ENCODE data around the gene SHMT2.
"Not testable (repeated sequence)": the region's sequence is repeated elsewhere in the genome, so short reads cannot be mapped to it uniquely, and the experiment has no call there.

Gene SHMT2

DNA sequence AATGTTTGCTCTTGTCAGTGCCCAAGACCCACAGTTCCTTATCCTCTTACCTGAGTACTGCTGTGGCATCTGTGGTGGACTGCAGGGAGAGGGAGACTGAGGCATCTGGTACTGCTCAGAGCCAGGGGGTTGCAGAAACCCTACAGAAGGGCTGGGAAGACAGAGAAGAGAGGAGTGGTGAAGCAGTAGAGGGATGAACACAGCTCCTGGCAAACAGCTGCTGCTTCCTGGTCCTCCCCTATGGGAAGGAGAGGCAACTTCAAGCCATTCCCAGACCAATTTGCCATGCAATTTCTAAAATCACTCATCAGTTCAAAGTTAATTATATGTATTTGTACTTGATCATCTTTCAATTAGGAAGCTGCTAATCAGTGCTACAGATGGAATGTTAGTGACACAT, 37.2 kb downstream of the SHMT2 start:
- H3K4me3 ChIP-seq (ENCODE audit: low read depth, low read length) = no peak overlapping the region
- TF ChIP-seq, protein P1, sequence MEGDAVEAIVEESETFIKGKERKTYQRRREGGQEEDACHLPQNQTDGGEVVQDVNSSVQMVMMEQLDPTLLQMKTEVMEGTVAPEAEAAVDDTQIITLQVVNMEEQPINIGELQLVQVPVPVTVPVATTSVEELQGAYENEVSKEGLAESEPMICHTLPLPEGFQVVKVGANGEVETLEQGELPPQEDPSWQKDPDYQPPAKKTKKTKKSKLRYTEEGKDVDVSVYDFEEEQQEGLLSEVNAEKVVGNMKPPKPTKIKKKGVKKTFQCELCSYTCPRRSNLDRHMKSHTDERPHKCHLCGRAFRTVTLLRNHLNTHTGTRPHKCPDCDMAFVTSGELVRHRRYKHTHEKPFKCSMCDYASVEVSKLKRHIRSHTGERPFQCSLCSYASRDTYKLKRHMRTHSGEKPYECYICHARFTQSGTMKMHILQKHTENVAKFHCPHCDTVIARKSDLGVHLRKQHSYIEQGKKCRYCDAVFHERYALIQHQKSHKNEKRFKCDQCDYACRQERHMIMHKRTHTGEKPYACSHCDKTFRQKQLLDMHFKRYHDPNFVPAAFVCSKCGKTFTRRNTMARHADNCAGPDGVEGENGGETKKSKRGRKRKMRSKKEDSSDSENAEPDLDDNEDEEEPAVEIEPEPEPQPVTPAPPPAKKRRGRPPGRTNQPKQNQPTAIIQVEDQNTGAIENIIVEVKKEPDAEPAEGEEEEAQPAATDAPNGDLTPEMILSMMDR (IDR thresholded peaks at IDR 0.05; ENCODE audit: insufficient read depth, low read depth, low read length, missing control alignments) = no peak
- no peak for DNase-seq (ENCODE audit: low read depth)

DNA sequence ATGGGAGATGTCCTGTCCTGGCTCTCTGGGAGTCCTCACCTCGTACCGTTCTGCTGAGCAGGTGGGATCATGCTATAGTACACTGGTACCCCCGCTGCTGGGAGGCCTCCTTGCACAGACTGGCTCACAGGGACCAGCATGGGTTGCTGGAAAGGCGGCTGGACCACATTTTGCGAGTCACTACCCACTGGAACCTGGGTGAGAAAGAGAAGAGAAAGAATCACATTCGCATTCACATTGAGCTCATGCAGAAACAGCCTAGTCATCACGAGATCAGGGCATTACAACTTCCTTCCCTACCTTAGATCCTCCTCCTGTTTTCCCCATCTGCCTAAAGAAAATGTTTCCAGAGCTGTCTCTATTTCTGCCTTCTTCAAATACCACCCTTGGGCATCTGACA, 38.8 kb downstream of the SHMT2 start:
- TF ChIP-seq, protein P1 (IDR thresholded peaks at IDR 0.05; ENCODE audit: insufficient read depth, low read depth, low read length, missing control alignments) = no peak

DNA sequence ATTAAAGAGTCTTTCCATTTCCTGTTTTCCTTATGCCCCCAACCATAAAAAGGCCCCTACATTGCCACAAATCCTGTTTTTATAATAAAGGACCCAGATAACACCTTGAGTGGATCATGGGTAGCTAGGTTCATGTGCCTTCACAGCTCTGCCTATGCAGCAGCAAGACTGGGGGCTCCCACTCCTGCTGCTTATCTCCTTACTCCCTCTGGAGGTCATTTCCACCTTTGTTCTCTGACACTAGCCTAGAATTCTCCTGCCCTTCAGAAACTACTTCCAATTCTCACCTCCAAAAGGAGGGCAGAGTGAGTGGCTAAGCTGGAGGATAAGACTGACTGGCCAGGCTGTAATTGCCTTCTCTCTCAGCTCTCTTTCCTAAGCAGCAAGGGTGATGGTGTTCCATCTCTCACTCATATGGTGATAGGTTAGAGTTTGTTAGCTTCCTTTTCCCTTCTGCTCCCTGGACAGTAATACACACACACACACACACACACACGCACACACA, 41.5 kb downstream of the SHMT2 start:
- TF ChIP-seq, protein P1 (IDR thresholded peaks at IDR 0.05; ENCODE audit: insufficient read depth, low read depth, low read length, missing control alignments) = no peak
- DNase-seq (ENCODE audit: low read depth) = no peak
- H3K4me3 ChIP-seq (ENCODE audit: low read depth, low read length) = no peak overlapping the region

More for the DNA sequence above, 38.8 kb downstream of the SHMT2 start:
- no peak for DNase-seq (ENCODE audit: low read depth)
- no peak overlapping the region for H3K4me3 ChIP-seq (ENCODE audit: low read depth, low read length)

DNA sequence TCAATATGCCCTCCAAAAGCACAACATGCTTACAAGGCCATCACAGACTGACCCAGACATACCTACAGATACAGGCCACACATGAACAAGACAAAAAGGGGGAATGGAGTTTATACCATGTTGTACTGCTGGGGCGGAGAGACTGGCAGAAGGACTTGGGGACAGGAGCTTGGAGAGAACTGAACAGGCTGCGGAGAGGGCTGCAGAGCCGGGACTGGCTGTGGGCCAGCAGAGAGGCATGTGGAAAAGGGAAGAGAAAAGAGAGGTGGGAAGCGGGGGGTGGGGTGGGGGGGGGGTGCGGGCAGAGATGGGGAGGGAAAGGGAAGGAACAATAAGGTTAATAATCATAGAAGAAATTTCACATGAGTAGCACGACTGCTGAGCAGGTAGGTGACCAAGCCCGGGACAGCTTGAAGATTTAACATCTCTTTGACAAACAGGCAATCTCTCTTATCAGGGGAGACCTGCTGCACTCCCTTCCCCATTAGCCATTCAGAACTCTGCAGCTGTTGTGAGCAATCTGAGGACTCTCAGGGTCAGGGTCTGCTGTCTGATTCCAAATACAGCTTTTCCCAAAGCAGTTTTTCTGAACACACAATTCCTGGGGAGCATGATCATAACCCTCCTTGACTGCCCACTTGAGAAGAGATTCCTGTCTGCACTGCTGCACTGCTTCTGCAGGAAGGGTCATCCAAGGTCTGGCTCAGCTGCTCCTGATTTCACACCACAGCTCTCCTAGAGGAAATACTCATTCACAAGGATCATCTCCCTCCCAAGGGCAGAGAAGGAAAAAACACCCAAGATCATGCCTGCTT, 43.0 kb downstream of the SHMT2 start:
- H3K4me3 ChIP-seq (ENCODE audit: low read depth, low read length) = no peak overlapping the region
- no peak for DNase-seq (ENCODE audit: low read depth)
- TF ChIP-seq, protein P1 (IDR thresholded peaks at IDR 0.05; ENCODE audit: insufficient read depth, low read depth, low read length, missing control alignments) = no peak

DNA sequence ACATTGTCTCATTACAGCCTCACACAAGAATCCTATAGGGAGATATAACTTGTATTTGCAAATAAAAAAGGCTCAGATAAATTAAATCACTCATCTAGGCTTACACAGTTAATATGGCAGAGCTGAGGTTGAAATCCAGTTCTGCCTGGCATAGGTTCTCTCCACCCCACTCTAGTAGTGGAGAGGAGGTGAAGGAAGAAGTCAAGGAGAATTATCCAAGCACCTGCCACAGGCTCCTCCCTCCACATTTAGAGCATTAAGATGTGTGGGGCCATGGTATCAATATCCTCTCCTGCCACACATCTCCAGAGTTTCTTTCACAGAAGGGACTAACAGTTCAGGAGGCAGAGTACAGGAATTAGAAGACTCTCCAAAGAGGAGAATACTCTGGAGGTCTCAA, 44.0 kb downstream of the SHMT2 start:
- TF ChIP-seq, protein P1 (IDR thresholded peaks at IDR 0.05; ENCODE audit: insufficient read depth, low read depth, low read length, missing control alignments) = no peak
- no peak for DNase-seq (ENCODE audit: low read depth)
- H3K4me3 ChIP-seq (ENCODE audit: low read depth, low read length) = no peak overlapping the region

DNA sequence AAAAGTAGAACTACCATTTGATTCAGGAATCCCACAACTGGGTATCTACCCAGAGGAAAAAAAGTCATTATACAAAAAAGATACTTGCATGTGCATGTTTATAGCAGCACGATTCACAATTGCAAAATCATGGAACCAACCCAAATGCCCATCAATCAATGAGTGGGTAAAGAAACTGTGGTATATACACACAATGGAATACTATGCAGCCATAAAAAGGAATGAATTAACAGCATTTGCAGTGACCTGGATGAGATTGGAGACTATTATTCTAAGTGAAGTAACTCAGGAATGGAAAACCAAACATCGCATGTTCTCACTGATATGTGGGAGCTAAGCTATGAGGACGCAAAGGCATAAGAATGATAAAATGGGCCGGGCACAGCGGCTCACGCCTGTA, 46.7 kb downstream of the SHMT2 start:
- not testable (repeated sequence) for H3K4me3 ChIP-seq (ENCODE audit: low read depth, low read length); DNase-seq (ENCODE audit: low read depth)

DNA sequence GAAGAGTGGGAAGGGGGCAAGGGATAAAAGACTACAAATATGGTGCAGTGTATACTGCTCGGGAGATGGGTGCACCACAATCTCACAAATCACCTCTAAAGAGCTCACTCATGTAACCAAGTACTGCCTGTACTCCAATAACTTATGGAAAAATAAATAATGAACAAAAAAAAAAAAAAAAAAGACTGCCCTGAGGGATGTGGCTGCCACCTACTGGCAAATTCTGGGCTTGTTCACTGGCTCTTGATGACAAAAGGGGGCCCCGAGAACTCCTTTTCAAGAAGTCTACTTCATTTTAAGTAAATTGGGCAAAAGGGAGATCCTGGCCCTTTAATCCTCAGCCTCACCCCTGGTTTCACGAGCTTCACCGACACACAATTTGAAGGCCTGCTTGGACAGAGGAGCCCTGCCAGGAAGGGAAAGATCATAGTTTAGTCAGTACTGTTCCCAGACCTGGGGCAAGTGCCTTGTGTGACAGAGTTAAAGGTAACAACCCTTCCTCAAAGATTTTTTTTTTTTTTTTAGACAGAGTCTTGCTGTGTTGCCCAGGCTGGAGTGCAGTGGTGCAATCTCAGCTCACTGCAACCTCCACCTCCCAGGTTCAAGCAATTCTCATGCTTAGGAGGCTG, 47.5 kb downstream of the SHMT2 start:
- H3K4me3 ChIP-seq (ENCODE audit: low read depth, low read length) = no peak overlapping the region
- TF ChIP-seq, protein P1 (IDR thresholded peaks at IDR 0.05; ENCODE audit: insufficient read depth, low read depth, low read length, missing control alignments) = peak; percentile 22
- peak; percentile 31 for DNase-seq (ENCODE audit: low read depth)
